GM19240 (cell line): ENCODE results near the gene GPAM.
A peak's percentile ranks its signal among the peaks of the same experiment; 100 is the strongest.

Experiments
- DNase-seq: peaks from one replicate; pipeline ENCODE4 v3.0.0; 2011; ENCODE audit warnings: low spot score; ENCODE audit not compliant: insufficient read length

Gene GPAM

DNA sequence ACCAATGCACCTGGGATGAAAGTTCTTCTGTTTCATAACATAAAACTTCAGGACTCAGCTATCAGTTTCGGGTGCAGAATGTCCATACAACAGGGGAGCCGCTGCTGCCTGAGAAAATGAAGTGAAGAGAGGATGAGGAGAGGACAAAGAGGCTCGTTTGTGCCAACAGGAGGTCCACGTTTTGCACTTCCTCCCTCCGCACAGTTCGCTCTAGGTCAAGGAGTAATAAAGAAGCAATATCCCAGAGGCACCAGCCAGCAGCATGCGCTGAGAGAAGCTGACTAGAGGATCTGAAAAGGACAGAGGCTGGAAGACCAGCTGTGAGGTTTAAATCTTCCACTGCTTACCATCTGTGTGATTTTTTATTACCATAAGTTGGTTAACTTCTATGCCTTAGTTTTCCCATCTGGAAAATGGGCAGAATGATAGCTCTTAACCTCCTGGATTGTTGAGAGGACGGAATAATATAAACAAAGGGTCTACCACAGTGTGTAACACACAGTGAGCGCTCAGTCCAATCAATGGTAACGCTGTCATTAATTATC lies 709 bp downstream of the GPAM start:
- no peak for DNase-seq

DNA sequence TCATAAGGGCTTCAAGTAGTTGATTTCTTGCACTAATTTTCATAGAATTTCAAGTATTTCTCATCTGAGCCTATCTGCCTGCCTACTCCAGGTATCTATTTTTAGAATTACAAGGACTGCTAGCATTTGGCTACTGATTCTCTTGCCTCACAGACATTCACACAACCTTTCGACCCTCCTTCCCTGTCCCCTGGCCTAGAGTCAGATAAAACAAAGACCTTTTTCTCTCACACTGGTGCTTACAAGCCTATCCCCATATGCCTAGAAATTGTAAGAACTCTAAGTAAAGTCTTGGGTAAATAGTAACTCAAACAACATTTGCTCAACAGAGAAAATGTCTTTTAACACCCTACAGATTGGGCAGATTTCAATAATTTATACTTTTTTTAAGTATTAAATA lies 6.3 kb downstream of the GPAM start:
- DNase-seq, result no peak

DNA sequence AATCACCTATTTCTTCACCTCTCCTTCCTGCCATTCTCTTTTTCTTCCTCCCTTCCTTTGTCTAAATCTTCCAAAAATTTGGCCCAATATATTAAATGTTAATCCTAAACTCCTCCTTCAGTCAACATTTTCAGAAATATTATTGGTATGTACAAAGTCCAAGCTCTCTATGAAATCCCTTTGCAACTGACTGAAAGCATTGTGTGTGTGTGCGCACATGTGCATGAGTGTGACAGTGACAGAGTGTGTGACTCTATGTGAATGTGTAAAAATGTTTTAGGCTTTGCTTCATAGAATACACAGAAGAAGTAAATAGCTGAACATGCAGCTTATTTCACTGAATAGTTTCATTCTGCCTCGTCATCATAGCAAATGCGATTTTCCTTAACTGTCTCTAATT lies 7.0 kb downstream of the GPAM start:
- no peak for DNase-seq

DNA sequence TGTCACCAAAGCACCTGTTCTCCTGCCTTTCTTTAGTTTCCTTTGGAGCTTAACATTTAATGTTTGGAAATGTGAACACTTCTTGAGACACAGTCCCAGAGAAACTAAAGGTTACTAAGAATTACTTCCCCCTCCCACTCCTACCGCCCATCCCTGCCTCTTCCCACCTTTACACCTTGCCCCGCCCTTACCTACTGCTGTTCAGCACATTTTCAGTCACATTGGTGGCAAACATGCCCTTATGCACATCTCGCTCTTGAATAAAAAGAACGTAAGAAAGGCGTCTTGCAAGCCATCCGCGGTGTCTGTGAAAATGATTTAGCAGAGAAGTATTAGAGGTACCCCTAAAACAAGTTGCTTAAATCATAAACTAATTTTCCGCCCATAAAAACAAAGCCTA lies 8.2 kb downstream of the GPAM start:
- no peak for DNase-seq

DNA sequence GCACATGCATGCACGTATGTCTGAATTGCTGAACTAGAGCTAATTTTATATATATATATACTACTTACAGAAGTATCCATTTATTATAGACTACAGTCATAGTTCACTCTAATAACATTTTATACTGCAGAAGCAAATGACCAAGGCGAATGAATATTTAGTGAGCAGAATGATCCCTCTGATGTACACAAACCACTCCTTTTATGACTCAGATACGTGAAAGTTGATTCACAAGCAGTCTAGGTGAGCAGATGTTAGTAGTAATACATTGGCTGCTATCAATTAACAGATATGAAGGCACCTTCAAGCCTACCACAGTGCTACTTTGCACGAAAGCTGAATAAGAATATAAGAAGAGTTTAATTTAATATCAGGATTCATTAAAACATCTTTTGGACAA lies 10.4 kb downstream of the GPAM start:
- no peak for DNase-seq

DNA sequence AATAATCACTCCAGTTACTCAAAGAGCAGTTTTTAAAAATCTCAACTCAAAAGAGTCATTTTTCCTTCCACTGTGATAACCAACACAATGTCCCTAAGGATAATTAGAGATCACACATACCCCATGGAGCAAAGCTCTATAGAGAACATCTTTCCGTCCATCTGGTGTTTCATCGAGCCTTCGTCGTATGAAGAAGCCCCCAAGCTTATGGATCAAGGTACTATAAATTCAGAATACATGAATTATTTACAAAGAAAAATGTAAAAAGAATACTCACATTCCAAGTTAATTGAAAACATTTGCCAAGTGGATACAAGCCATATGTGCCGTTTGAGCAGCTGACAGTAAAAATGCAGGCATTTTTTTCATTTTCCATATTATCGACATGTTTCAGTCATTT lies 14.8 kb downstream of the GPAM start:
- DNase-seq, result no peak

DNA sequence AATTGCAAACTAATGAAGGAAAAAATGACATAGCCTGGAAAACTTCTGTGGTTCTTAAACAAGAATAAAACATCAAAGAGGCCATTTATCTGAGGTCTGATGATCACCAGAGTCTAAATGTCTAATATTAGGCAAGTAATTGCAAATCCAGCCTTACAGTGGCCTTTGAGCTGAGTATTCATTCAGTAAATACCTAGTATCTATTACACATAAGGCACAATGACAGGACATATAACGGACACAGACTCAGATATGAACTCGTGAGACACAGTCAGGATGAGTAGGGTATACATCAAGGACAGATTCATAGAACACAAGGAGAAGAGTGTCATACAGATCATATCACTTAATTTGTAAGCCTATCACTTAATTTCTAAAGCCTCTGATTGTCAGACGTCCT lies 16.8 kb downstream of the GPAM start:
- DNase-seq, result no peak

DNA sequence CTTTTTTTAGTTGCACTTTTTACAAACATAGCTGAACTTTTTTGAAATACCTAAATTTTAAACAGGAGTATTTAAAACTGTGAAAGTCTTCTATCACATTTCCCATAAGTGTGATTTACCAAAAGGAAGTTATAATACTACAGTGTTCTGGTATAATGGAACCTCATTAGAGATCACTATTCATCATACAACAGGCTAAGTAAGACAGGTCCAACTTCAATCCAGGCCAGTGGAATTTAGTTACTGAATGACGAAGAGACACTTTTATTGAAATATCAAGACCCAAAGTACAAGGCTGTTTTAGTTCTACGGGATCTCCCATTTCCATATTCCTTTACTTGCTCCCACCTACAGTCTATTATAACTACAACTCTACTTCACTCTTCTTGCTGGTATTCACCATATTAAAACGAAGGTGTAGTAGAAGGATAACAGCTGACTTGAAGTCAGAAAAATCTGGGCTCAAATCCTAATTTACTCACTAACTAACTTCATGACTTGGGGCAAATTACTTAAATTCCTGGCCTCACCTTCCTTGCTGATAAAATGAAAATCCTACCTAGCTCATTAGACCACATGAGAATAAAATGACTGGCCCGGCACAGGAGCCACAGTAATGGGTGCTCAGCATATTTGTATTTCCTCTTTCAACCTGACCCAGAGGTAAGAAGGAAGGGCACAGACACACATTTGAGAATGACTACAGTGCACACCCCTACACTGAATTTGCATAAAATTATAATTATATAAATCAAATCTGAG lies 21.6 kb downstream of the GPAM start:
- no peak for DNase-seq

DNA sequence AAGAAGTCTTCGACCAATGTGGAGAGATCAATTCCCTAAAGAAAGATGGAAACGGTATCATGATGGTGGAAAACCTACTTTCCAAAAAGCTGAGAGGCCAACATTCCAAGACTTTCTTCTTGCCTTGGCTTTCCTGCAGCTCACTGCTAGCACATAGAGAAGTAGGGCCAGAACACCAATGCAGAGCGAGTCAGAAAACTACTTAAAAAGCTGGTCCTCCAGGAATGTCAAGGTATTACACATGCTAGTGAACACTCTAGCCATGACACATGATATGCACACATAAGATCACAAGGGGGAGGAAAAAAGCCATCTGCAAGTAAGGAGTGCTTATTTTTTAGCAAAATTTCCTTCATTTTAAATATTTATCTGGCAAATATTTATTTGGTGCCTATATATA lies 22.7 kb downstream of the GPAM start:
- no peak for DNase-seq

DNA sequence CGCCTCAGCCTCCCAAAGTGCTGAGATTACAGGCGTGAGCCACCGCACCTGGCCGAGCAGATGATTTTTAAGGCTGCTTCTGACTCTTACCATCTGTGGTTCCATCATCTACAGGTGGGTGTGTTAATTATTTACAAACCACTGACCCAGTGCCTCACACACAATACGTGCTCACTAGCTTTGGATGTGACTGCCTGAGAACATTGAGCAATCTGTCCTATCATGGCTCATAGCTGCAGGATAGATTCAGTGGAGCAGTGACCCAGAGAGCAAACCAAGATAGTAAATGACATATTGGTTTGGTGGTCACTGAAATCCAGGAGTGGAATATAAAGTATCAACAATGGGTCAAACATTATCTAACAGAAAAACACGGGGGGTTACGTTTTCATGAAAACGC lies 24.1 kb downstream of the GPAM start:
- DNase-seq, result no peak

DNA sequence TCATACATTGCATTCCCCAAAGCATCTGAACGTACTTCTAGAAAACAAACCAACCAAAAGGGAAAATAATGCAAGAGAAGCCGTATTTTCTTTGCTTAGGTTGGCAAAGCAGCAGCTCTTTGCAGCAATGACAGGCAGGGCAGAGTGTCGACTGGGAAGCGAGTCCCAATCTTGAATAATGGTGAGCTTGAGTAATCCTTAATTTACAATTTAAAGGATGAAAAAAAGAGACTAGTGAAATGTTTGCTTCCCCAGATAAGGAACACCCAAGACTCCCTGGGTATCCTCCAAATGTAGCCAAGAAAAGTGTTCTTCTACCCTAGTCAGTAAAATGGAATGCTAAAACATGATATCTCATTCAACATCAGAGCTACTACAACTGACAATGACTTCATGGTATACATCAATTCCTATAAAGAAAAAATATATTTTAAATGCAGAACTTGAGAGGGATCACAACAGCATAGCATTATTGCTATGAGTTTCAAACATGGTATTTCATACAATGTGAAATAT lies 32.0 kb downstream of the GPAM start:
- DNase-seq, result no peak

DNA sequence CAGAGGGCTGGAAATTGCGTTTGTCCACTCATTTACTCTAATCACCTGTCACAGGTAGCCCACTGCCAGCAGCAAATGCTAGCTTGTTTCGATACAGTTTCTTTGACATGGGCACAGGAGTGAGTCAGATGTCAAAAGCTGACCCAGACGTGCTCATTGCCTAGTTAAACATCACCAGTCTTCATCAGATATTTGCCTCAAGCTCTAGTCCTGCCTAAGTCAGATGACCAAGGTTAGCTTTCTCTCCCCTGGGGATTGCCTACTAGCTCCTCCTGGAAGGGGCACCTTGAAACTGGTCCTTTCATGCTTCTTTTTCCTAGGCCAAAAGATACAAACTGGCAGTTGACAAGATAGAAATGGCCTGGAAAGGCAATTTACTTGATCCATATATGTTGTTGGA lies 35.2 kb downstream of the GPAM start:
- no peak for DNase-seq

DNA sequence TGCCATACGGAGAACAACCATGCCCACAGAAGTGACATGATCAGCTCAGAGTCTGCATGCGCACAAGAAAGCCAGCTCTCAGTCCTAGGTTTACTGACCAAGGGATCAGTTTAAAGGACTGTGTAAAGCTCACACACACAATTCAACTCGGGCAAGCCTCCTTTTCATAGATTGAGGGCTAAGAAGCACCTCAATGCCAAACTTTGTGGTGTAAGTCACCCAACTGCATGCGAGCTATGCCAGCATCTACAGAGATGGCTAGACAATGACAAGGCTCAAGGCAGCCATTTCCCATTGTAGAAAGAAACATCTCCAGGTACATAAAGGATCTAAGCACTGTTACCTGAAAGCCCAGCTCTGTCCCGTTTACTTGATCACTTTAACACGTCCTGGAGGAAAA lies 36.8 kb downstream of the GPAM start:
- DNase-seq, result no peak

DNA sequence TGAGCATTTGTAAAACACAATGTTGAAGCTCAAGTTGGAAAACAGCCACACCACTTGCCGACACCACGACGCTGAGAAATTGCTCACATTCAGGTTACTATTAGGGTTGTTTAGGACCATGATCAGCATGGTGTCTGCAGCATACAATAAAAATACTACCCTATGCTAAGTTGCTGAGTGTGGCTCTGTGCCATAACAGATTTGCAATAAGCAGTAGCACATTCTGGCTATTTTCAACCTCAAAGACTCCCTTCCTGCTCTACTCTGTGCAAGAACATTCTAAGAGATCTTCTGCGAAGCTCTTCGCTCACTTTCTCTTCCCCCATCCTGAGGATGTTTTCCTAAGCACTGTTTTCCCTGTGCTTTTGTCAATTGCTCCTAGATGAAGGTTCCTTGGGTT lies 38.3 kb downstream of the GPAM start:
- no peak for DNase-seq

DNA sequence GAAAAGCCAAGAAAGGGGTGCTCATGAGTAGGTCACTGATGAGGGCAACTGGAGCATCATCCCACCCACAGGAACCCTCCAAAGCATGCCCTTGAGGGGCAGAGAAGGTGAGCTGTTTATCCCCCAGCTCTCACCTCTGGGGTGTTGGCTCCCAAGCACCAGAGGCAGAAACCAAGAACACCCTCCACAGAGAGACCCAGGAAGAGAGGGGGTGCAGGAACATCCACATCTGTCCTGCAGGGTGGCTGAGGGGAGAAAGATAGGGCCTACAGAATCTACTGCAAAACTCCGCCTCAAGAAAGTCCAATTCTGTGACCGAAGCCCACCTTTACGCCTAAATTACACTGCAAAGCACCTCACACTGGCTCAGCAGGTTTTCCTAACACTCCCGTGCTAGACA lies 40.1 kb downstream of the GPAM start:
- DNase-seq, result no peak

DNA sequence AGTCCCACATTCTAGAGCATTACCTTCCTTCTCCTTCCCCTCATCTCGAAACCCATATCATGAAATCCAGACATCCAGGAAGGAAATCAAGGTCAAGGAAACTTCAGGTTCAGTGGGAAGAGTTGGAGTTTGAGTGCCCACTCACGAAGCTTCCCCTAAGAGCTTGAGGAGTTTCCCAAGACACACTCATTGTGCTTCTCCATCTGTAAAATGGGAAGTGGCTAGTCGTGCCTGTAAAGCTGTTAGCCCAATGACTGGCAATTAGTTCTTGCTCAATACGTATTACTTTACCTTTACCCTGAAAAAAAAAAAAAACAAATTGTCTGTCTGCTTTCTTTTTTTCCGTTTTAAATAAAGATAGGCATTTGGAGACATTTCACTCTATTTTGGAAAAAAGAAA lies 42.3 kb downstream of the GPAM start:
- DNase-seq, result no peak

DNA sequence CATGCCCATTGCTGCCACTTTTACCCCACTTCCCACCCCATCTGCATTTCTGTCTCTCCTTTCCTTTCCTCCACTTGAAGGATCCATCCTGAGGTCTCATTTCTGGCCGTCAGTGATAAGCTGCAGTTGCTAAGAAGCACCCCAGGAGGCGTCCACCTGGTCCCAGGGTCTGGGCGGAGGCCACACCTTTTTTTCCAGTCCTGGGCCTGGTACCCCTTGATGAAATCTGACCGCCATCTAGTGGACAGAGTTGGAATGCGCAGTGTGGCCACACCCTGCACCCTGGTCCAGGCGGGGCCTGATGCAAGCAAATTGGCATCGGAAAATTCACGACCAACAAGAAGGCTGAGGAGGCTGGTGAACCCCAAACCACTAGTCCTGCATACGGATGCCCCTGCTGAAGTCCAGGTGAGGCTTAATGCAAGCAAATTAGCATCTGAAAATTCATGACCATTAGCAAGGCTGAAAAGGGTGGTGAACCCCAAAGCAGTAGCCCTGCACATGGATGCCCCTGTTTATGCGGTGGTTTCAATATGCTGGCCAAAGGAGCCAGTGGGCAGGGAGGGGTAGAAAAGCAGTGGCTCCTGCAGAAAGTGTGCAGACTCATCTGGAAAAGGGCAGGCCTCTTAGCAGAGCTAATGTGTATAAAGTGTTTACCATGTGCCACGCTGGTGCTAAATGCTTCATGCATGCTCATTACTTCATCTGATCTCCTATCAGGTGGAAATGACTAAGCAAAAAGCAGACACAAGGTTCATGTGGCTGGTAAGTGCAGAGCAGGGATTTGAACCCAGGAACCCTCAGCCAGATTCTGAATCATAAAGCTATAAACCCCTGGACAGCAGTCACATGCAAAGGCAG lies 43.2 kb downstream of the GPAM start:
- DNase-seq, result peak; percentile 73

DNA sequence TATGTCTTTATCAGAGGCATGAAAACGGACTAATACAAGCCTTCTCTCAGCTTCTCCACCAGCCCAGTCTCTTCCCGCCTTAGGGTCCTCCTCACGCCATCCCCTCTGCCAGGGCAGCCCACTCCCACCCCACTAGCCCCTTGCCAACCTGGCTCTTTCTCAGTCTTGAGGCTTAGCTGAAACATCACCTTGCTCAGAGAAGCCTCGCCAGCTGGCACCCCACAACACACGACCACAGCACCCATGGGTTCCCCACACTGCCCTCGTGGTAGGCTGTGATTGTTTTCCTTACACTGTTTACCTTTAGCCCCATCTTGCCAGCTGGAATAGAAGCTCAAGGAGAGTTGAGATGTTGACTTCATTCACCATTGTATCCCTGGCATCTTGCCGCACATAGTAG lies 44.4 kb downstream of the GPAM start:
- DNase-seq, result no peak

DNA sequence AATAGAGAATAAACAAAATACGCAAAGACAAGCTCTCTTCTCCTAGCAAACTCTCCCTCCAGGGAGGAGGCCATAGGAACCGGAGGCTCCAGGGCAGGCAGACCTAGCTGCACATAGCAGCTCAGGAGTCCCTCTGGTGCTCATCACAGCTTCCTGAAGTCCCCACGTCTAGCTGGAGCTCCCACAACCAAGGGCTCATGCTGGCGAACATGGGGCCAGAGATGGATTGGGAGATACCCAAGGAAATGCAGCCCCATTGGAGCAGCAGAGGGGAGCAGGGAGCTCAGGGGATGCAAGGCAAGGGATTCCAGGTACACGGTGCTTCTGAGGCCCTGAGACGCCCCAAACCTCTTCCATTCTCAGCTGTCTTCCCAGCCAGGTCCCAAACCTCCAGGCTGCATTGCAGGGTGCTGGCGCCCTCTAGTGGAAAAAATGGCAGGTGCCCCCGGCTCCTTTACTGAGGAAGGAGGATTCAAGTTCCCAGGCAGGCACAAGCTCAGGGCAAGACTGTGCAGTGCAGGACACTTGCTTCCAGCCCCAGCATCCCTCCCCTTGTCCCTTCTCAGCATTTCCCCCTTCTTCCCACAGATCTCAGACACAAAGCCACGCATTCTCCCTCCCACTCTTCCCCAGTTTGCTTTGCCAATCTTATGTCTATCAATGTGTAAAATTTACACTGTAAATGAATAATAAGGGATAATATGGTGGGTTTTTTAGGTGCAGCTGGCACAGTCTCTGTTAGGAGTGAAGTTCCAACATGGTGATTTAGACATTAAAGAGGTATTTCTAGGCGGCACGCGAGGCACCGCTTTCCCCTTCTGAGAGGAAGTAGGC lies 46.2 kb downstream of the GPAM start:
- DNase-seq, result peak; percentile 36

DNA sequence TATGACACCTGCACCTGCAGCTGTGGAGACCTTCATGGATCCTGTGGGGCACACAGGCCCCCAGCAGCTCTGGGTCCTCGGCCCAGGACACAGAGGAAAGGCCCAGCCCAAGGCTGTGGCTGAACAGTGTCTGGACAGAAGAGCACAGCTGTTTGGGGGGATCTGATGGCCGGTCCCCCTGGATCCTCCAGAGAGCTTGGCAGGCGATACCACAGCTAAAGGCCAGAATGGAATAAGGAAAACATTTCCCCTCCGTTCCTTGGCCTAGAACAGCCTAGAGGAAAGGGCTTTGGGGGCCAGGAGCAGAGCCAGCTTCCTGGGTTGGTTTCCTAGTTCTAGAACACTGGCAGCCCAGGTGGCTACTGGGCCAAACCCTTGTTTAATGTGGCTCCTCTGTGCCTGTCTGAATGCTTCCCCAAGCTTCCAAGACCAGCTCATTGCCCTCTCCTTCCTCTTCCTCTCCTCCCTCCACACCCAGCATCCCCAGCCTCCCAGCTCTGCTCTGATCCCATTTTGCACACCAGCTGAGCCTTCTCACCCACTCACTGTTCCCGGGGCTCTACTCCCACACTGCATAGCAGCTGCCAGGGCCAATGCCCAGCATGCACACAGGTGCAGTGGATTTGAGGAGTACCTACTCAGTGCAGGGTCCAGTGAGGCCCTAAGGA lies 46.9 kb downstream of the GPAM start:
- DNase-seq, result no peak

DNA sequence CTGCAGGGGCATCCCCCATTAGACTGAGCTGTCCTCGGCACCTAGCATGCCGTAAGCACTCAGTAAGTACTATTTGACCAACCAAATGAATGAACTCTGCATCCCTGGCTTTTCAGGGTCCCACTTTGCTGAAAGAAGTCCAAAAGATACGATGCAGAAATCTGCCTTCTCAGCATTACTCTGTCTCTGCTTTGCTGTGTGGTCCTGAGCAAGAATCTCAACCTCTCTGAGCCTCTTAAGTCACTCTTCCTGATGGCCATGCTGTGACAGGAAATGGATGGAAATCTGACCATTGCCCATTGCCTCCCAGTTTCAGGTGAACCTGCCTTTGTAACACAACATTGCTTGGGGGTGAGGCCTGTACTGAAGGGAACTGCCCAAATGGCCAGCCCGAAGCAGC lies 48.0 kb downstream of the GPAM start:
- no peak for DNase-seq
